ENCODE data around the gene NTM.

Gene NTM

DNA sequence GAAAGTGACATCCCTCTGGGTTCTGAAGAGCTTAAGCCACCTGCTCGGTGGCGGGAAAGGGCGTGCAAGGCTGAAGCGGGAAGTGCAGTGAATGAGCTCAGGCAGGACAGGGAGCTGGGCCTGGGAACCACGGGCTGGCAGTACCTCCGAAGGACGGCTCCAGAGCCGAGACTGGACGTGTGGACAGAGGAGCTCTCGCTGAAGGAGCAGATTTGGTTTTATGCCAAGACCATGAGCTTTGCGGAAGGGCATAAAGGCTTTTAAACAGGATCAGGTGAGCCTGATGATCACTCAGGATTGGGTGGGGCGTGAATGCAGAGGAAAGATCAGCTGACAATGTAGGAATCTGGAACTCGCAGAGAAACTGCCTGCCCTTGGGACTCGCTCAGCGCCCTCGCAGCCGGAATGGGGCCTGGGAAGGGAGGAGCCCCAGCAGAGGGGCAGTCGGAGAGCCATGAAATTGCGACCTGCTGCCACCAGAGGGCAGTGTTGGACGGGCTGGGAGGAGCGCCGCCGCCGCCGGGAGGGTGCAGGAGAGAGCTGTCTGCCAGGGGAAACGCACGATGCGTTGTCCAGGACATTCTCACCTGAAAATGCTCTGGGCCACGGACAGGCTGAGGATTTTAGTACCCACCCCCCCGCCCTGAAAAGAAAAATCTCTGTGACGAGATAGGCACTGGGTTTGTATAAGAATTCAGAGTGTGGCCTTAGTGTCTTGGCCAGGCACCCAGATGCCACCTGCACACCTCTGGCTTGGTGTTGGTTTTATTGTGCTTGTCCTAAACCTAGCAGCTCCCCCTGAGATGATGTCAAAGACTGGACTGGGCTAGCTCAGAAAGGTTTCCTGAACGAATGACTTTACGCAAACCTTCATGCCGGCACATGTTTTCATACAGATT, 324.4 kb downstream of the NTM start:
- peak; percentile 48 for DNase-seq

- no peak for DNase-seq
Observed at GRCh38 chr11:131695889-131696429, 325.5 kb downstream of the NTM start.

DNA sequence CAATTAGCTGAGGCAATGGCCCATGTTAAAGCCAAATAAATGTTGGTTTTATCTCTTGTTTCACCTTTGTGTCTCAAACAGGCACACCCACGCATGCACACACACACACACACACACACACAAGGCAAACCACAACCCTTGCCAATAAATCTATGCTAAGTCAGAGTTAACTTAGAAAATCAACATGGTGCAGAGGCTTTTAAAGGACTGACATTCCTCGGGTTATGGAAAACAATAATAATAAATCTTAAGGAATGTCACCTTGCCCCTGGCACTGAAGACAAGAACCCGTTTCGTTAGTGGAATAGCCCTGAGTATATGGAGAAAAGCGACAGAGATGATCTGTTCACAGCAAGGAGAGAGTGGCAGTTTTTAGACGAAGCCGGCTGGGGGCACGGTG, 326.3 kb downstream of the NTM start:
- DNase-seq: no peak

DNA sequence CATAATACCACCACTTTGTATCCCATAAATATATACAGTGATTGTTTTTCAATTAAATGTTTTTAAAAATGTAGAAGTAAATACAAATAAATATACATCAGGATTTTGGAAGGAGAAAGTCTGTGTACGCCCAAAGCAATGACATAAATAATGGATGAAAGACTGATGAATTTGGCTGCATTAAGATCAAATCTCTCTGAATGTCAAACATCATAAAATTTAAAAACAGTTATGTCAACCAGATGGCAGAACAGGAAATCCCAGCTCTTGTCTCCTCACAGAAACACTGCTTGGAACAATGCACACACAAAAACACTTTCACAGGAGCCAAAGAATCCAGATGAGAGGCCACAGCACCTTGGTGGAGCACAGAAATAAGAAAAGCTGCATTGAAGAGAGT, 332.9 kb downstream of the NTM start:
- no peak for DNase-seq

GRCh38 chr11:131704682-131705081, 334.3 kb downstream of the NTM start:
- no peak for DNase-seq

DNA sequence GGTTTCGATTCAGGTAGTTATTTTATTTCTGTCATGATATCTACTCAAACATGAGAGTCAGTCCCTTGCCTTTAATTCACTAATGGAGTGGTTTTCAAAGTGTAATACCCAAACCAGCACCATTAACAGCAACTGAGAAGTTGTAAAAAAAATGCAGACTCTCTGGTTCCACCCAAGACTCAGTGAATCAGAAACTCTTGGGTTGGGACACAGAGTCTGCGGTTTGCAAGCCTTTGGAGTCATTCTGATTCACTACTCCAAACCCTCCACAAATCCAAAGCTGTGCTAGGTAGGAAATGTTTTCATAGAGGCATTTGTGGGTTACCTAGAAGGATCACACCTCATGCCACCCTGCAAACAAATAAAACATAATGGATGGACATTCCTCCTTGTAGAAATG, 340.1 kb downstream of the NTM start:
- DNase-seq: no peak

GRCh38 chr11:131712897-131713296, 342.5 kb downstream of the NTM start:
- DNase-seq: no peak

DNA sequence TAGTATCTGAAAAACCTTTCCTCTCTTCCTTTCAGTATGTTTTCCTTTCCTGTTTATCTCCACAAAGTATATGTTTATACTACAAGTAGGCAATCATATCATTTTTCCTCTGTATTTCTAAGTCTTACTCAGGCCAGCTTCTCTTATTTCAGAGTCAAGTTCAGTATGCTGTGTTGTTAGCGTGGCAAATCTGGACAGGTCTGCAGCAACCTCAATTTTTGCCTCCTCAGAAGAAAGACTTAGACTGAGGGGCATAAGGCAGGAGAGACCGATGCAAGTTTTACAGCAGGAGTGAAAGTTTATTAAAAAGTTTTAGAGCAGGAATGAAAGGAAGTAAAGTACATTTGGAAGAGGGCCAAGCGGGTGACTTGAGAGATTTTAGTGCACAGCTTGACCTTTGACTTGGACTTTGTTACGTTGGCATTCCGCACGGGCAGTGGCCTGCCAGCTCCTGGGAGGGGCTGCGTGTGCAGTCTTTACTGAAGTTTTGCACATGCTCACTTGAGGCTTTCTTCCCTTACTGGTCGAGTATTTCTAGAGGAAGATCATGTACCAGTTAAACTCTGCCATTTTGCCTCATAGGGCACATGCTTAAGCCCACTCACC, 343.2 kb downstream of the NTM start:
- DNase-seq: no peak

GRCh38 chr11:131717616-131718015, 347.2 kb downstream of the NTM start:
- no peak for DNase-seq

DNA sequence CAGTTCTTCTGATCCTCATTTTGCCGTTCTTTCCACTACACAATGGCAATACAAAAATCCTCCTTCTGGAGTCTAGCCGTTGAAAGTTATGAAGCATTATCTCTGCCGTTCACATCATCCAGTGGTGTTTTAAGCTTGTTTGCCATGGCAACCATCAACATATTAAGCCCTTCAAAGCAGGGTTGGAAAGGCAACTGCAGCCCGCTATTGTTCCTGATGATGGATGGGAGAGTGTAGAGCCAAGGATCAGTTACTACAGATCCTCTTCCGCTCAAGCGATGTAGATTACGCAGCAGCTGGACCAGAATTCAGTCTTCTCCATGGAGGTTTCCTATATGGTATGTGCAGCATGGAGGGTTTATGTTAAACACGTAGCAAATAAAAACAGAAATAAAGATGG, 352.7 kb downstream of the NTM start:
- DNase-seq: no peak

- DNase-seq: no peak
Observed at GRCh38 chr11:131724436-131724975, 354.1 kb downstream of the NTM start.

GRCh38 chr11:131734871-131735270, 364.5 kb downstream of the NTM start:
- no peak for DNase-seq

DNA sequence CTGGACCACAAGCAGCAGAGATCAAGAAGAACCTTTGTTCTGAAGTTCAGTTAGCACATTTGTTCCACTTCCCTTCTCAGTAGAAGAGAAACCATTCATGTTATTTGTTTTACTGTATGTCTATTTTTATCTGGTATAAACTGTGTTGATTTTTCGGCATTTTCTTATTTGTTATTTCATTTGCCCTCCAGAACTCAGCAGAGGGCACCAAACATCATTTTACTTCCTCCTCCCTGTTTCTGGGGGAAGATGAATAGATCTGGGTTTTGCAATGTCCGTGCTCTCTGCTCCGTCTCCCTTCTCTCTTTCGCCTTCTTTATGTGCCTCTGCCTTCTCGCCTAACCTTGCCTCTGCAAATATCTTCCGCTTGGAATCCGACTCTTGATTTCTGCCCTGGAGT, 366.9 kb downstream of the NTM start:
- DNase-seq: no peak

DNA sequence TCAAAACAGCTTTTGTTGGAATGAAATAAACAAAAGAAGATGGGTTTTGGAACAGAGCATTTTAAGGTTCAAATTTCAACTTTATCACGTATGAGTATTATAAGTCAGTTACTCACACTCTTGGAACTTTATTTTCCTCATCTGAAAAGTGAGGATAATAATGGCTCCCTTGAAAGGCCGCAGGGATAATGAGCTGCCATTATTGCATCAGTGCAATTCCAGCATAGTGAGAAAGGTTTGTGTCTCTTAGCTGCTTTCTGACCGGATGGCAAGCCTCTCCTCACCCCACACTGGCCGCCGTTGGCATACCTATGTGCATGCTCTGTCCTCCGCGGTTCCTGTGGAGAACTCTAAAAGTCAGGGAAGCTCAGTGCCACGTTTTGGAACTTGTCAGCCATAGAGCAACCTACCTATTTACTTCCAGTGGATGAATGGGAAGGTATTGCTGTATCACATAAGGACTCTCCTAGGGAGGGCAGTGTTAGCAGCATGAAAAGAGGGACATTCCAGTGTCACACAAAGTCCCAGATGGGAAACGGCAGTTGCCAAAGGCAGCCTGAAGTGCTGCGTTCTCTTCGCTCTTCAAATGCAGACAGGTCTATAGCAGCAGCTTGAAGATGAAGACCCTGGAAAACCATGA, 368.9 kb downstream of the NTM start:
- DNase-seq: no peak

GRCh38 chr11:131744847-131745246, 374.4 kb downstream of the NTM start:
- no peak for DNase-seq

DNA sequence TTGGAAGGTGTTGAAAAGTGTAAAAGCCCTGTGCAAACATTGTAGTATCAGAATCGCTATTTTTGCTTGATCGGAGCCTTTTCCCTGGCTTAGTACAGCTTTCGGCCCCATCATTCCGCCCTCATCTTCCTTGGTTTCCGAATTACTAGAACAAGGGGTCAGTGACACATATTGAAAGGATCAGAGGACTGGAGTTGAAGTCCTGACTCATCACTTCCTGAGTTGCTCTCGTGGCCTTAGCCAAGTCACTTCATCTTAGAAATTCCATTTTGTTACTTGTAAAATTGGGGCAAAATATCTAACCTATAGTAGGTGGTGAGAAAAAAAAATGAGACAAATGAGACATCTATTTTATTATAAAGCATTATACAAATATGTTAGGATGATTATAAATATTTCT, 375.0 kb downstream of the NTM start:
- no peak for DNase-seq

- DNase-seq: no peak
Observed at GRCh38 chr11:131746201-131746600, 375.8 kb downstream of the NTM start.

GRCh38 chr11:131748151-131749050, 378.0 kb downstream of the NTM start:
- peak; percentile 18 for DNase-seq

DNA sequence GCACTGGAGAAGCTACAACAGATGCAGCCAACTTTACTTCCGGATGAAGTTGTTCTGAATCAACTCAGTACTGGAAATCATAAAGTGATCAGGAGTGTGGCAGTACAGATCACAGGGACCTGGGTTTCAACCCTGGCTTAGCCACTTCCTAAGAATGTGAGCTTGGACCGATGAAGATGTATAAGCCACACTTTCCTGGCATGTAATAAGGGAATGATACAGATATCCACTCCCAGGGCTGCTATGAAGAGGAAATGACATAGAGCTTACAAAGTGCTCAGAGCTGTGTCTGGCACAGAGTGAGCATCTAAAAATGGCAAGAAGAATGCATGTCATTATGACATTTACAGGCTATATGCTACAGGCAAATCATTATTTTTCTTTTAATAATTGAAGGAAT, 378.7 kb downstream of the NTM start:
- DNase-seq: no peak

- no peak for DNase-seq
Observed at GRCh38 chr11:131750152-131750551, 379.7 kb downstream of the NTM start.

GRCh38 chr11:131750692-131751091, 380.3 kb downstream of the NTM start:
- no peak for DNase-seq

DNA sequence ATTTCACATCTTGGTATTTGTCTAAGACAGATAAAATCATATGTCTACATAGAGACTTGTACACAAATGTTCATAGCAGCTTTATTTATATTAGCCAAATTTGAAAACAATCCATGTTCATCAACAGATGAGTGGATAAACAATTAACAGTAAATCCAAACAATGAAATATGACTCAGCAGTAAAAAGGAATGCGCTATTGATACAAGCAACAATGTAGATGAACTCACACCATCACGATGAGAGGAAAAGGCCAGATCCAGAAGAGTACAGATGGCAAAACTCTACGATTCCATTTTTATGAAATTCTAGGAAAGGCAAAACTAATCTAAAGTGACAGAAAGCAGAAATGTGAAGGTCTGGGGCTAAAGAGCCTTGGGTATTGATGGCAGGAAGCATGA, 384.3 kb downstream of the NTM start:
- DNase-seq: no peak

All from CD4-positive, alpha-beta T cell treated with Interleukin-10 for 1 hour (primary cell).